Peyer's patch (tissue), 4 donors: Measurements from ENCODE around the gene AKAIN1.

Source experiments
- CTCF ChIP-seq, 6 experiments: fragments of 450-650 bp in 4 of 6; fragments of 200-600 bp in 2 of 6; sonication (generic) in 1 of 6; IDR thresholded peaks; one replicate each; pipeline ENCODE4 v1.5.1; 2017 to 2019; ENCODE audit warnings: antibody characterized with exemption in 6 of 6, mild to moderate bottlenecking in 3 of 6, moderate library complexity in 1 of 6
- POLR2A ChIP-seq, 2 donors: fragments of 450-650 bp; IDR thresholded peaks; one replicate each; pipeline ENCODE4 v1.5.1; 2017; ENCODE audit warnings: antibody characterized with exemption in 2 of 2, mild to moderate bottlenecking in 2 of 2, moderate library complexity in 2 of 2

GRCh38 chr18:5106730-5107129 lies 90.3 kb downstream of the AKAIN1 start:
- TF ChIP-seq POLR2A (IDR thresholded peaks at IDR 0.05) (no peak), CTCF (IDR thresholded peaks at IDR 0.05) (no peak)
